ENCODE results near the gene NANOGP8.
"Not testable (repeated sequence)": the region's sequence is repeated elsewhere in the genome, so short reads cannot be mapped to it uniquely, and the experiment has no call there.

Gene NANOGP8

DNA sequence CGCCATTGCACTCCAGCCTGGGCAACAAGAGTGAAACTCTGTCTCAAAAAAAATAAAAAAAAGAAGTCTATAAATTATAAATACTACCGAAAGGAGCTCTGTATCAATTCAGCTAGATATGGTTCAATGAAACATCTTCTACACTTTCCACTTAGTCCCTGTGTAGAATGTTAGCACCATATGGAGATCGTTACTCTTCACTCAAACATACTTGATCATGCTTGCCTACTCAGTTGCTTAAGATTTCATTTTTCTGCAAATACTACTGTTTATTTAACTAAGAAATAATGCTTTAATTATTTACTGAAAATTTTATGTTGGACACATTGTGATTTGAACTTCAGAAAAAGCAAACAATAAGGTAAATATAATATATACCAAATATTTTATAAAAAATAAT, 17.1 kb upstream of the NANOGP8 start:
- no peak for FAIRE-seq
- TF ChIP-seq POLR2A (IDR thresholded peaks at IDR 0.05; ENCODE audit: low read depth, low read length) (no peak), TAF1 (IDR thresholded peaks at IDR 0.05; ENCODE audit: low read depth, low read length) (no peak), POU2F2 (IDR thresholded peaks at IDR 0.05; ENCODE audit: low read depth, low read length) (no peak), PAX5 (IDR thresholded peaks at IDR 0.05; ENCODE audit: insufficient read depth, low read length, severe bottlenecking) (no peak), POLR2AphosphoS5 (IDR thresholded peaks at IDR 0.05; ENCODE audit: low read depth, low read length) (no peak)
- no peak for DNase-seq (ENCODE audit: insufficient read length, low spot score)

DNA sequence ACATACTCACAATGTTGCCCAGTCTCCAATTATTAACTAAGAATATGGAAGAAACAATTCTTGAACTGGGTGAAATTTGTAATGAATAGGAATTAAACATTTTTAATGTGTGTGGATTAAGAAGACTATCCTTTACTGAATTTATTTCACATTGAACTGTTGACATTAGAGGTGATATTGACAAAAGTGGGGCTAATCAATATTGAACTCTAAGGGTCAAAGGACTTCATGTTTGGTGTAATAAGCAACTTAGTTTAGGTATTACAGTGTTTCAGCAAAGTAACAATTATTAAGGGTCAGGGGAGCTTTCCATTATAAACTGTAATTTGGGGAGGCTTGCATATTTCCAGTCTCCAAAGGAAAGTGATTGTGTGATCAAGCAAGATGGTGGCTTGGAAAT, 16.2 kb upstream of the NANOGP8 start:
- TF ChIP-seq POLR2A (IDR thresholded peaks at IDR 0.05; ENCODE audit: low read depth, low read length): no peak
- no peak for TF ChIP-seq TAF1 (IDR thresholded peaks at IDR 0.05; ENCODE audit: low read depth, low read length)
- TF ChIP-seq POU2F2 (IDR thresholded peaks at IDR 0.05; ENCODE audit: low read depth, low read length): no peak
- TF ChIP-seq SPI1 (IDR thresholded peaks at IDR 0.05; ENCODE audit: low read depth, low read length): no peak
- TF ChIP-seq POLR2AphosphoS5 (IDR thresholded peaks at IDR 0.05; ENCODE audit: low read depth, low read length): no peak
- TF ChIP-seq PAX5 (IDR thresholded peaks at IDR 0.05; ENCODE audit: insufficient read depth, low read length, severe bottlenecking): no peak
- FAIRE-seq: no peak
- no peak for DNase-seq (ENCODE audit: insufficient read length, low spot score)

DNA sequence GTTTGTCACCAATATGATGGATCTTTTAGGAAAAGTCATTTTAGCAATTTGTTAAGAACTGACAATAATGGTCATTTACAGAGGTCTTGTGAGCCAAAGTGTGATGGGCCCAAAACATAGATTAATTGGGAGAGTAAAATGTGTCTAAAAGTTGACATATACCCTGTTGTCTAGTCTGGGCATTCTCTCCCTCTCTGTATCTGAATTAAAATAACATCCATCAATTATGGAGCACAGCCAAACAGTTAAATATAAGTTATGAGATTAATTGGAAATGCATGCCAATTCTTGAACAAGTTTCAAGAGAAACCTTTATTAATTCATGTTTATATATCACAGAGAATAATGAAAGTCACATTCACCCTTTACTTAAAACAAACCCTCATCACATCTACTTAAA, 13.6 kb upstream of the NANOGP8 start:
- FAIRE-seq (no peak), DNase-seq (ENCODE audit: insufficient read length, low spot score) (no peak)
- TF ChIP-seq TAF1 (IDR thresholded peaks at IDR 0.05; ENCODE audit: low read depth, low read length) (no peak), POLR2A (IDR thresholded peaks at IDR 0.05; ENCODE audit: low read depth, low read length) (no peak), SPI1 (IDR thresholded peaks at IDR 0.05; ENCODE audit: low read depth, low read length) (no peak), POLR2AphosphoS5 (IDR thresholded peaks at IDR 0.05; ENCODE audit: low read depth, low read length) (no peak), PAX5 (IDR thresholded peaks at IDR 0.05; ENCODE audit: insufficient read depth, low read length, severe bottlenecking) (no peak), POU2F2 (IDR thresholded peaks at IDR 0.05; ENCODE audit: low read depth, low read length) (no peak)

GRCh38 chr15:35095941-35096340, 10.8 kb upstream of the NANOGP8 start:
- TF ChIP-seq PAX5 (IDR thresholded peaks at IDR 0.05; ENCODE audit: insufficient read depth, low read length, severe bottlenecking) (no peak), SPI1 (IDR thresholded peaks at IDR 0.05; ENCODE audit: low read depth, low read length) (no peak)
- FAIRE-seq (no peak), DNase-seq (ENCODE audit: insufficient read length, low spot score) (no peak)

GRCh38 chr15:35092846-35093245, 7.8 kb upstream of the NANOGP8 start:
- DNase-seq (ENCODE audit: insufficient read length, low spot score) (no peak), FAIRE-seq (no peak)
- TF ChIP-seq POLR2AphosphoS5 (IDR thresholded peaks at IDR 0.05; ENCODE audit: low read depth, low read length) (no peak), SPI1 (IDR thresholded peaks at IDR 0.05; ENCODE audit: low read depth, low read length) (no peak), TAF1 (IDR thresholded peaks at IDR 0.05; ENCODE audit: low read depth, low read length) (no peak), POLR2A (IDR thresholded peaks at IDR 0.05; ENCODE audit: low read depth, low read length) (no peak), PAX5 (IDR thresholded peaks at IDR 0.05; ENCODE audit: insufficient read depth, low read length, severe bottlenecking) (no peak), POU2F2 (IDR thresholded peaks at IDR 0.05; ENCODE audit: low read depth, low read length) (no peak)

- TF ChIP-seq TAF1 (IDR thresholded peaks at IDR 0.05; ENCODE audit: low read depth, low read length): no peak
- no peak for TF ChIP-seq POLR2AphosphoS5 (IDR thresholded peaks at IDR 0.05; ENCODE audit: low read depth, low read length)
- no peak for TF ChIP-seq POU2F2 (IDR thresholded peaks at IDR 0.05; ENCODE audit: low read depth, low read length)
- no peak for TF ChIP-seq SPI1 (IDR thresholded peaks at IDR 0.05; ENCODE audit: low read depth, low read length)
- no peak for TF ChIP-seq POLR2A (IDR thresholded peaks at IDR 0.05; ENCODE audit: low read depth, low read length)
- no peak for TF ChIP-seq PAX5 (IDR thresholded peaks at IDR 0.05; ENCODE audit: insufficient read depth, low read length, severe bottlenecking)
- DNase-seq (ENCODE audit: insufficient read length, low spot score) (no peak), FAIRE-seq (no peak)
Measured at GRCh38 chr15:35092311-35092710, 7.2 kb upstream of the NANOGP8 start.

DNA sequence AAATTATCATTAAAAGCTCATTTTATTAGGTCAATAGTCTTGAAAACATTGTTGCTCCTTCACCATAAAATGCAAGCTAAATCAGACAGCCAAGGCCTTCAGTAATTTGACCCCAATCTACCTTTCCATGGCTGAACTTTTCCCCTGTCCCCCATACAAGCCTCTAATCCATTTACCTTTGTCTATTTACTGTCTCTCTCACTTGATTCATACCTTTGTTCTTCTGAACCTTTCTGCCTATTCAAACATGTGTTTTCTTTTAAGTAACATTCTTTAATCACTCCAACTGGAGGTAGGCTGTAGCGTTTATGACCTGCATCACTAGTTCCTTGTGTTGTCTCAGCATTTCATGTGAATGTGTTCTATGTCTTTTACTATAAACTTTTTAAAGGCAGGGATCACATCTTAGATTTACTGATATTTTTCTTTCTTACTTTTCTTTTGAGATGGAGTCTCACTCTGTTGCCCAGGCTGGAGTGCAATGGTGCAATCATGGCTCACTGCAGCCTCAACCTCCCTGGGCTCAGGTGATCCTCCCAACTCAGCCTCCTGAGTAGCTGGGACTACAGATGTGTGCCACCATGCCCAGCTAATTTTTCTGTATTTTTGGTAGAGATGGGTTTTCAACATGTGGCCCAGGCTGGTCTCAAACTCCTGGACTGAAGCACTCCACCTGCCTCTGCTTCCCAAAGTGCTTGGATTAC, 5.2 kb upstream of the NANOGP8 start:
- DNase-seq (ENCODE audit: insufficient read length, low spot score): no peak
- no peak for TF ChIP-seq PAX5 (IDR thresholded peaks at IDR 0.05; ENCODE audit: insufficient read depth, low read length, severe bottlenecking)
- TF ChIP-seq SPI1 (IDR thresholded peaks at IDR 0.05; ENCODE audit: low read depth, low read length): no peak
- no peak for TF ChIP-seq POU2F2 (IDR thresholded peaks at IDR 0.05; ENCODE audit: low read depth, low read length)
- no peak for TF ChIP-seq POLR2A (IDR thresholded peaks at IDR 0.05; ENCODE audit: low read depth, low read length)
- TF ChIP-seq TAF1 (IDR thresholded peaks at IDR 0.05; ENCODE audit: low read depth, low read length): no peak
- no peak for TF ChIP-seq POLR2AphosphoS5 (IDR thresholded peaks at IDR 0.05; ENCODE audit: low read depth, low read length)
- FAIRE-seq: no peak

GRCh38 chr15:35089551-35089950, 4.5 kb upstream of the NANOGP8 start:
- no peak for DNase-seq (ENCODE audit: insufficient read length, low spot score)
- TF ChIP-seq PAX5 (IDR thresholded peaks at IDR 0.05; ENCODE audit: insufficient read depth, low read length, severe bottlenecking) (no peak), POLR2A (IDR thresholded peaks at IDR 0.05; ENCODE audit: low read depth, low read length) (no peak), POLR2AphosphoS5 (IDR thresholded peaks at IDR 0.05; ENCODE audit: low read depth, low read length) (no peak), TAF1 (IDR thresholded peaks at IDR 0.05; ENCODE audit: low read depth, low read length) (no peak), POU2F2 (IDR thresholded peaks at IDR 0.05; ENCODE audit: low read depth, low read length) (no peak), SPI1 (IDR thresholded peaks at IDR 0.05; ENCODE audit: low read depth, low read length) (no peak)
- no peak for FAIRE-seq

DNA sequence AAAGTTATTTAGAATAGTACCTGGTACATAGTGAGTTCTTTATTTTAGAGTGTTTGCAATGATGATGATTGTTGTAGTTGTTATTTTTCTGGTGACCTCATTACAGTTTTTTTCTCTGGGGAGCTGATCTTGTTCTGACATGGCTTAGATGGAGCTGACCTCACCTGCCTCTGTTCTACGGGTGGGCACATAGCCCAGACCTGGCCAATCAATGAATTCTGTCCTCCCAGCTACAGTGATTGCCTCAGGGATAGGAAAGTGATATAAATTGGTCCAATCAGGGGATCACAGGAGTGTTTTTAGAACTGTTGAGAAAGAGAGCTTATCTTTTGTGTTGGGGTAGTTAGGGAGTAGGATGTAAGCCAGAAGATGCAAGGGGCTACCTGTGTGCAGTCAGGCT, 3.2 kb upstream of the NANOGP8 start:
- DNase-seq (ENCODE audit: insufficient read length, low spot score) (no peak), FAIRE-seq (no peak)
- TF ChIP-seq POU2F2 (IDR thresholded peaks at IDR 0.05; ENCODE audit: low read depth, low read length) (no peak), POLR2AphosphoS5 (IDR thresholded peaks at IDR 0.05; ENCODE audit: low read depth, low read length) (no peak), SPI1 (IDR thresholded peaks at IDR 0.05; ENCODE audit: low read depth, low read length) (no peak), POLR2A (IDR thresholded peaks at IDR 0.05; ENCODE audit: low read depth, low read length) (no peak), PAX5 (IDR thresholded peaks at IDR 0.05; ENCODE audit: insufficient read depth, low read length, severe bottlenecking) (no peak), TAF1 (IDR thresholded peaks at IDR 0.05; ENCODE audit: low read depth, low read length) (no peak)

- no peak for DNase-seq (ENCODE audit: insufficient read length, low spot score)
- TF ChIP-seq TAF1 (IDR thresholded peaks at IDR 0.05; ENCODE audit: low read depth, low read length) (no peak), SPI1 (IDR thresholded peaks at IDR 0.05; ENCODE audit: low read depth, low read length) (no peak), PAX5 (IDR thresholded peaks at IDR 0.05; ENCODE audit: insufficient read depth, low read length, severe bottlenecking) (no peak), POLR2AphosphoS5 (IDR thresholded peaks at IDR 0.05; ENCODE audit: low read depth, low read length) (no peak), POU2F2 (IDR thresholded peaks at IDR 0.05; ENCODE audit: low read depth, low read length) (no peak), POLR2A (IDR thresholded peaks at IDR 0.05; ENCODE audit: low read depth, low read length) (no peak)
- FAIRE-seq: no peak
Measured at GRCh38 chr15:35087759-35088158, 2.7 kb upstream of the NANOGP8 start.

DNA sequence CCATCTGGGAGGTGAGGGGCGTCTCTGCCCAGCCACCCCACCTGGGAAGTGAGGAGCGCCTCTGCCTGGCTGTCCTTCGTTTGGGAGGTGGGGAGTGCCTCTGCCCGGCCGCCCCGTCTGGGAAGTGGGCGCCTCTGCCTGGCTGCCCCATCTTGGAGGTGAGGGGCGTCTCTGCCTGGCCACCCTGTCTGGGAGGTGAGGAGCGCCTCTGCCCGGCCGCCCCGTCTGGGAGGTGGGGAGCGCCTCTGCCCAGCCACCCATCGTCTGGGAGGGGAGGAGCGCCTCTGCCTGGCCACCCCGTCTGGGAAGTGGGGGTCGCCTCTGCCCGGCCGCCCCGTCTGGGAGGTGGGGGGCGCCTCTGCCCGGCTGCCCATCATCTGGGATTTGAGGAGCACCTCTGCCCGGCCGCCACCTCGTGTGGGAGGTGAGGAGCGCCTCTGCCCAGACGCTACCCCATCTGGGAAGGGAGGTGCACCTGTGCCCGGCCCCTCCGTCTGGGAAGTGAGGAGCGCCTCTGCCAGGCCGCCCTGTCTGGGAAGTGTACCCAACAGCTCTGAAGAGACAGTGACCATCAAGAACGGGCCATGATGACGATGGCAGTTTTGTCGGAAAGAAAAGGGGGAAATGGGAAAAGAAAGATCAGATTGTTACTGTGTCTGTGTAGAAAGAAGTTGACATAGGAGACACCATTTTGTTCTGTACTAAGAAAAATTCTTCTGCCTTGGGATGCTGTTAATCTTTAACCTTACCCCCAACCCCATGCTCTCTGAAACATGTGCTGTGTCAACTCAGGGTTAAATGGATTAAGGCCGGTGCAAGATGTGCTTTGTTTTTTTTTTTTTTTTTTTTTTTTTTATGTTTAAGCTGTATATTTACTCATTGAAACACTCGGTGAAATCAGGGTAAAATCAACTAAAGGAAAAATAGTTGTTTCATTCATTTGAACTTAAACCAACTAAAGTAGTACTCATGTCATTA, 2.4 kb downstream of the NANOGP8 start:
- not testable (repeated sequence) for FAIRE-seq; DNase-seq (ENCODE audit: insufficient read length, low spot score)

- not testable (repeated sequence) for DNase-seq (ENCODE audit: insufficient read length, low spot score); FAIRE-seq
Measured at GRCh38 chr15:35081626-35082365, 3.3 kb downstream of the NANOGP8 start.

Data from GM12891 (cell line).